CD4-positive, alpha-beta memory T cell (primary cell): ENCODE results near the gene MAPK1IP1L. TPM values are rescaled to one million over a fixed set of nuclear protein-coding genes. Genes with fewer than 3 reads are reported as not detected.

Source experiments
- CTCF ChIA-PET: fragments of 350-600 bp; sonication (Branson Sonifier 250); formaldehyde crosslinking; loops from one replicate; lab custom pipeline; 2021; ENCODE audit warnings: inconsistent platforms; ENCODE audit not compliant: partially characterized antibody; lab: Charles Lee
- POLR2A ChIA-PET: fragments of 350-600 bp; sonication (Branson Sonifier 250); formaldehyde crosslinking; loops from one replicate; lab custom pipeline; 2021; ENCODE audit not compliant: partially characterized antibody; lab: Charles Lee
- DNase-seq, 5 donors: peaks; one replicate each; pipeline versions ENCODE4 v3.0.0 to v3.0.0-alpha.2; 2020 to 2022; ENCODE audit warnings: mixed read lengths in 1 of 5
- H3K27ac ChIP-seq: one replicate; pipeline ENCODE4 v1.7.0; 2013; ENCODE audit warnings: low read depth, low read length
- H3K27me3 ChIP-seq: 2 replicates; pipeline ENCODE4 v1.7.0; 2013; ENCODE audit warnings: mild to moderate bottlenecking, low read length, moderate library complexity; ENCODE audit not compliant: insufficient read depth
- H3K36me3 ChIP-seq: 2 replicates; pipeline ENCODE4 v1.7.0; 2013; ENCODE audit warnings: mild to moderate bottlenecking, low read length, moderate library complexity; ENCODE audit not compliant: insufficient read depth
- H3K4me1 ChIP-seq: 2 replicates; pipeline ENCODE4 v1.7.0; 2013; ENCODE audit warnings: mild to moderate bottlenecking, low read length, moderate library complexity; ENCODE audit not compliant: insufficient read depth
- H3K4me3 ChIP-seq, 2 donors: one replicate each; pipeline ENCODE4 v1.7.0; 2013; ENCODE audit warnings: low read length in 2 of 2, mild to moderate bottlenecking in 1 of 2
- H3K9me3 ChIP-seq, 2 donors: one replicate each; pipeline ENCODE4 v1.7.0; 2013; ENCODE audit warnings: low read length in 2 of 2, control low read depth in 1 of 2; ENCODE audit not compliant: control insufficient read depth in 1 of 2
- H3K27ac Mint-ChIP-seq, 7 donors: one replicate each; pipeline ENCODE4 v1.8.0; 2020 to 2021; ENCODE audit warnings: mixed read lengths in 7 of 7, mild to moderate bottlenecking in 6 of 7, inconsistent platforms in 3 of 7, moderate library complexity in 3 of 7
- H3K27me3 Mint-ChIP-seq, 2 donors: one replicate each; pipeline ENCODE4 v1.8.0; 2020 to 2021; ENCODE audit warnings: mixed read lengths in 2 of 2
- H3K36me3 Mint-ChIP-seq, 2 donors: one replicate each; pipeline ENCODE4 v1.8.0; 2020 to 2021; ENCODE audit warnings: mixed read lengths in 2 of 2, inconsistent platforms in 1 of 2, mild to moderate bottlenecking in 1 of 2
- H3K4me1 Mint-ChIP-seq, 4 donors: one replicate each; pipeline ENCODE4 v1.8.0; 2020 to 2021; ENCODE audit warnings: mixed read lengths in 4 of 4, mild to moderate bottlenecking in 1 of 4
- H3K4me3 Mint-ChIP-seq, 8 donors: one replicate each; pipeline ENCODE4 v1.8.0; 2020 to 2021; ENCODE audit warnings: mixed read lengths in 8 of 8, mild to moderate bottlenecking in 7 of 8, moderate library complexity in 6 of 8, inconsistent platforms in 3 of 8
- H3K9me3 Mint-ChIP-seq, 8 donors: one replicate each; pipeline ENCODE4 v1.8.0; 2020 to 2021; ENCODE audit warnings: mixed read lengths in 8 of 8, mild to moderate bottlenecking in 5 of 8, inconsistent platforms in 3 of 8, moderate library complexity in 1 of 8
- intact Hi-C: fragments of 100-400 bp; cut with micrococcal nuclease; formaldehyde crosslinking; loops from one replicate; pipeline ENCODE4 v1.15.1; 2023
- polyA plus RNA-seq, 2 donors: library from polyadenylated mRNA; unstranded; fragments of 300-500 nt; fragmentation: Illumina TruSeq; gene quantifications; one replicate each; pipeline ENCODE4 v1.2.3, GENCODE V29; 2021
- total RNA-seq, 2 experiments: library from RNA; stranded (reverse); gene quantifications; one replicate each; pipeline ENCODE4 v1.2.3, GENCODE V29; 2021

MAPK1IP1L gene
- total and polyA plus RNA-seq, 4 experiments from 2014 or later, result 67.2 to 89.3 (median 77.8) TPM

GRCh38 chr14:55115861-55116245, 64.4 kb downstream of the MAPK1IP1L start:
- Mint-ChIP-seq H3K4me3 (no peak overlapping the region), H3K9me3 (no peaks in the 10 kb centered on the region), H3K4me1 (no peaks in the 10 kb centered on the region), H3K36me3 (no peaks in the 10 kb centered on the region), H3K27me3 (no peaks in the 10 kb centered on the region), H3K27ac (no peak overlapping the region)
- no peak overlapping the region for H3K27ac ChIP-seq
- no peak for DNase-seq
- no peaks in the 10 kb centered on the region for H3K27me3 ChIP-seq
- no peaks in the 10 kb centered on the region for H3K36me3 ChIP-seq
- POLR2A ChIA-PET, result interaction anchor here (1.2 kb wide), 1 partner anchor 13 kb away, joined by 3 read pairs; no protein-coding TSS in a partner anchor
- H3K4me3 ChIP-seq, result no peak overlapping the region
- CTCF ChIA-PET, result no interaction called here
- intact Hi-C loops, result no loop called here
- H3K4me1 ChIP-seq, result no peaks in the 10 kb centered on the region
- H3K9me3 ChIP-seq, result no peaks in the 10 kb centered on the region

GRCh38 chr14:55116246-55117030, 65.0 kb downstream of the MAPK1IP1L start:
- Histone ChIP-seq H3K9me3 (no peaks in the 10 kb centered on the region), H3K27me3 (no peaks in the 10 kb centered on the region), H3K27ac (no peak overlapping the region), H3K4me3 (no peak overlapping the region), H3K4me1 (no peaks in the 10 kb centered on the region), H3K36me3 (no peaks in the 10 kb centered on the region)
- Mint-ChIP-seq H3K27ac (no peak overlapping the region), H3K4me3 (peak overlapping the region in 1 of 8 donors; percentile 4), H3K27me3 (no peaks in the 10 kb centered on the region), H3K9me3 (no peaks in the 10 kb centered on the region), H3K4me1 (no peaks in the 10 kb centered on the region), H3K36me3 (no peaks in the 10 kb centered on the region)
- ChIA-PET POLR2A (interaction anchor here (1.2 to 1.8 kb wide), 2 partner anchors 13 to 14 kb away, joined by 3 to 9 read pairs; no protein-coding TSS in a partner anchor), CTCF (interaction anchor here (0.8 kb wide), 1 partner anchor 8 kb away, joined by 3 read pairs; no protein-coding TSS in a partner anchor)
- intact Hi-C loops, result no loop called here
- no peak for DNase-seq

GRCh38 chr14:55117803-55118441, 66.5 kb downstream of the MAPK1IP1L start:
- Mint-ChIP-seq H3K27me3 (no peaks in the 10 kb centered on the region), H3K36me3 (no peaks in the 10 kb centered on the region), H3K4me1 (peaks cover 0 to 5% (median 0%) of the 10 kb centered on the region in 4 donors), H3K9me3 (no peaks in the 10 kb centered on the region), H3K4me3 (no peak overlapping the region), H3K27ac (no peak overlapping the region)
- ChIA-PET POLR2A (interaction anchor here (0.9 to 1.8 kb wide), 2 partner anchors 10 to 15 kb away, joined by 4 to 9 read pairs; no protein-coding TSS in a partner anchor), CTCF (interaction anchor here (0.7 to 1.5 kb wide), 2 partner anchors 9 to 14 kb away, joined by 4 to 7 read pairs; no protein-coding TSS in a partner anchor)
- no peak overlapping the region for H3K4me3 ChIP-seq
- no peaks in the 10 kb centered on the region for H3K36me3 ChIP-seq
- no peaks in the 10 kb centered on the region for H3K9me3 ChIP-seq
- no peaks in the 10 kb centered on the region for H3K27me3 ChIP-seq
- DNase-seq, result no peak
- H3K27ac ChIP-seq, result no peak overlapping the region
- intact Hi-C loops, result no loop called here
- no peaks in the 10 kb centered on the region for H3K4me1 ChIP-seq

GRCh38 chr14:55118761-55119160, 67.3 kb downstream of the MAPK1IP1L start:
- Mint-ChIP-seq H3K36me3 (no peaks in the 10 kb centered on the region), H3K4me1 (peaks cover 0 to 5% (median 0%) of the 10 kb centered on the region in 4 donors), H3K27ac (no peak overlapping the region), H3K4me3 (no peak overlapping the region), H3K27me3 (no peaks in the 10 kb centered on the region), H3K9me3 (no peaks in the 10 kb centered on the region)
- Histone ChIP-seq H3K36me3 (no peaks in the 10 kb centered on the region), H3K4me3 (no peak overlapping the region), H3K9me3 (no peaks in the 10 kb centered on the region), H3K4me1 (no peaks in the 10 kb centered on the region), H3K27ac (no peak overlapping the region), H3K27me3 (no peaks in the 10 kb centered on the region)
- POLR2A ChIA-PET, result interaction anchor here (1.2 kb wide), 2 partner anchors 15 to 17 kb away, joined by 3 to 4 read pairs; no protein-coding TSS in a partner anchor
- CTCF ChIA-PET, result interaction anchor here (1.3 to 1.5 kb wide), 2 partner anchors 15 to 29 kb away, joined by 3 to 7 read pairs; no protein-coding TSS in a partner anchor
- no peak for DNase-seq
- intact Hi-C loops, result no loop called here

Other genes starting within 250 kb of the MAPK1IP1L start
- gene GCH1, start 148.8 kb upstream of the MAPK1IP1L start, total RNA-seq, result 10 to 100 TPM; 28.4 to 30.2 TPM
- gene GCH1, start 148.8 kb upstream of the MAPK1IP1L start, polyA plus RNA-seq, result 10 to 100 TPM; 30.8 to 31.9 TPM
- gene WDHD1, start 24.5 kb upstream of the MAPK1IP1L start, total RNA-seq, result 1 to 10 TPM; 4.0 to 4.1 TPM
- 1 to 10 TPM; 1.4 to 3.3 TPM for gene WDHD1, start 24.5 kb upstream of the MAPK1IP1L start, polyA plus RNA-seq
- gene SOCS4, start 24.4 kb upstream of the MAPK1IP1L start, total RNA-seq, result 10 to 100 TPM; 19.2 to 24.5 TPM
- 1 to 10 TPM; 3.3 to 3.9 TPM for gene SOCS4, start 24.4 kb upstream of the MAPK1IP1L start, polyA plus RNA-seq
- 10 to 100 TPM; 46.3 to 51.1 TPM for gene LGALS3, start 77.6 kb downstream of the MAPK1IP1L start, total RNA-seq
- 10 to 100 TPM; 88.6 to 98.1 TPM for gene LGALS3, start 77.6 kb downstream of the MAPK1IP1L start, polyA plus RNA-seq
- gene DLGAP5, start 139.9 kb downstream of the MAPK1IP1L start, total RNA-seq, result not detected
- not detected for gene DLGAP5, start 139.9 kb downstream of the MAPK1IP1L start, polyA plus RNA-seq
- 10 to 100 TPM; 42.1 to 43.6 TPM for gene FBXO34, start 219.8 kb downstream of the MAPK1IP1L start, total RNA-seq
- 10 to 100 TPM; 33.8 to 44.1 TPM for gene FBXO34, start 219.8 kb downstream of the MAPK1IP1L start, polyA plus RNA-seq